HepG2 (cell line): ENCODE measurements around the gene IRS1. TPM values are rescaled to one million over a fixed set of nuclear protein-coding genes. Genes with fewer than 3 reads are reported as not detected.
A peak's percentile ranks its signal among the peaks of the same experiment; 100 is the strongest.

Experiments used
- BRCA1 ChIP-seq: sonication (generic); formaldehyde crosslinking; IDR thresholded peaks from 2 replicates; pipeline ENCODE4 v1.4.0; 2020; ENCODE audit warnings: missing genetic modification reagents
- GABPB1 ChIP-seq: IDR thresholded peaks from 2 replicates; pipeline ENCODE4 v1.6.1; 2016; ENCODE audit warnings: mild to moderate bottlenecking, missing genetic modification reagents, moderate library complexity, missing compliant biosample characterization
- GLI4 ChIP-seq: sonication (generic); formaldehyde crosslinking; IDR thresholded peaks from 2 replicates; pipeline ENCODE4 v1.5.1; 2020; ENCODE audit warnings: missing genetic modification reagents, mild to moderate bottlenecking, moderate library complexity, borderline replicate concordance
- HMG20A ChIP-seq: IDR thresholded peaks from 2 replicates; pipeline ENCODE4 v1.6.1; 2016; ENCODE audit warnings: borderline replicate concordance
- KDM5B ChIP-seq: sonication (generic); formaldehyde crosslinking; IDR thresholded peaks from 2 replicates; pipeline ENCODE4 v1.4.0; 2020; ENCODE audit warnings: missing genetic modification reagents, mild to moderate bottlenecking, borderline replicate concordance
- KLF6 ChIP-seq: IDR thresholded peaks from 2 replicates; pipeline ENCODE4 v1.8.0; 2016; ENCODE audit warnings: missing biosample characterization, missing genetic modification reagents
- MAF1 ChIP-seq: sonication (generic); formaldehyde crosslinking; IDR thresholded peaks from 2 replicates; pipeline ENCODE4 v1.5.0; 2020; ENCODE audit warnings: missing genetic modification reagents, borderline replicate concordance
- MZF1 ChIP-seq: sonication (generic); formaldehyde crosslinking; IDR thresholded peaks from 2 replicates; pipeline ENCODE4 v1.8.1; 2023; ENCODE audit warnings: mild to moderate bottlenecking, missing genetic modification reagents, borderline replicate concordance
- RBFOX2 ChIP-seq: fragments of 200-400 bp; formaldehyde crosslinking; IDR thresholded peaks from 2 replicates; pipeline ENCODE4 v1.6.1; 2017; ENCODE audit warnings: low read depth, mild to moderate bottlenecking, low read length
- RFX5 ChIP-seq: IDR thresholded peaks from 2 replicates; pipeline ENCODE4 v1.6.1; 2011; ENCODE audit warnings: low read depth, low read length, improper control_type of control experiment
- SRY ChIP-seq: sonication (generic); formaldehyde crosslinking; IDR thresholded peaks from 2 replicates; pipeline ENCODE4 v1.8.0; 2022; ENCODE audit warnings: mild to moderate bottlenecking, missing genetic modification reagents
- STAT5B ChIP-seq: sonication (generic); formaldehyde crosslinking; IDR thresholded peaks from 2 replicates; pipeline ENCODE4 v1.4.0; 2020; ENCODE audit warnings: missing genetic modification reagents
- ZNF431 ChIP-seq: sonication (generic); formaldehyde crosslinking; IDR thresholded peaks from 2 replicates; pipeline ENCODE4 v1.9.0; 2022; ENCODE audit warnings: missing genetic modification reagents, low read depth, mild to moderate bottlenecking, borderline replicate concordance
- ZNF652 ChIP-seq: IDR thresholded peaks from 2 replicates; pipeline ENCODE4 v1.6.1; 2016; ENCODE audit warnings: low read depth, borderline replicate concordance
- ZNF746 ChIP-seq: sonication (generic); formaldehyde crosslinking; IDR thresholded peaks from 2 replicates; pipeline ENCODE4 v1.8.0; 2022; ENCODE audit warnings: mild to moderate bottlenecking, missing genetic modification reagents
- polyA plus RNA-seq, 8 experiments: library from polyadenylated mRNA; depleted of rRNA in 3 of 8; stranded (reverse) in 7 of 8; unstranded in 1 of 8; fragments of >200 nt; fragmentation: Illumina TruSeq in 4 of 8; extraction: Trizol in 4 of 8; gene quantifications; 2 replicates each; pipeline versions ENCODE4 v1.2.1 to v1.2.3, GENCODE V29; 2011 to 2016; ENCODE audit warnings: low read depth in 4 of 8, missing spikeins in 1 of 8, mixed read lengths in 1 of 8; ENCODE audit not compliant: insufficient read depth in 1 of 8
- total RNA-seq, 5 experiments: library from RNA; depleted of rRNA; stranded (reverse); fragments of >200 nt; fragmentation: Illumina TruSeq; extraction: Trizol; gene quantifications; 2 replicates each; pipeline ENCODE4 v1.2.3, GENCODE V29; 2016; ENCODE audit warnings: low read depth in 1 of 5
- TF ChIP-seq, protein P1 (sequence below): sonication (generic); formaldehyde crosslinking; IDR thresholded peaks from 2 replicates; pipeline ENCODE4 v1.4.0; 2020; ENCODE audit warnings: mild to moderate bottlenecking, missing genetic modification reagents
- TF ChIP-seq, protein P2 (sequence below): sonication (generic); formaldehyde crosslinking; IDR thresholded peaks from 2 replicates; pipeline ENCODE4 v1.5.1; 2020; ENCODE audit warnings: mild to moderate bottlenecking, missing genetic modification reagents, moderate library complexity
- TF ChIP-seq, protein P3 (sequence below): sonication (generic); formaldehyde crosslinking; IDR thresholded peaks from 2 replicates; pipeline ENCODE4 v1.4.0; 2020; ENCODE audit warnings: missing genetic modification reagents, borderline replicate concordance
- TF ChIP-seq, protein P4 (sequence below): IDR thresholded peaks from 2 replicates; pipeline ENCODE4 v1.6.1; 2016; ENCODE audit warnings: missing compliant biosample characterization, missing genetic modification reagents, borderline replicate concordance
- TF ChIP-seq, protein P5 (sequence below): sonication (generic); formaldehyde crosslinking; IDR thresholded peaks from 2 replicates; pipeline ENCODE4 v1.4.0; 2020; ENCODE audit warnings: mild to moderate bottlenecking, missing genetic modification reagents

IRS1 gene
- total and polyA plus RNA-seq, 2 of the 13 experiments (the other 11 are each of a cell fraction or from before 2014, with no cell fraction given): 8.7 to 9.0 TPM

DNA sequence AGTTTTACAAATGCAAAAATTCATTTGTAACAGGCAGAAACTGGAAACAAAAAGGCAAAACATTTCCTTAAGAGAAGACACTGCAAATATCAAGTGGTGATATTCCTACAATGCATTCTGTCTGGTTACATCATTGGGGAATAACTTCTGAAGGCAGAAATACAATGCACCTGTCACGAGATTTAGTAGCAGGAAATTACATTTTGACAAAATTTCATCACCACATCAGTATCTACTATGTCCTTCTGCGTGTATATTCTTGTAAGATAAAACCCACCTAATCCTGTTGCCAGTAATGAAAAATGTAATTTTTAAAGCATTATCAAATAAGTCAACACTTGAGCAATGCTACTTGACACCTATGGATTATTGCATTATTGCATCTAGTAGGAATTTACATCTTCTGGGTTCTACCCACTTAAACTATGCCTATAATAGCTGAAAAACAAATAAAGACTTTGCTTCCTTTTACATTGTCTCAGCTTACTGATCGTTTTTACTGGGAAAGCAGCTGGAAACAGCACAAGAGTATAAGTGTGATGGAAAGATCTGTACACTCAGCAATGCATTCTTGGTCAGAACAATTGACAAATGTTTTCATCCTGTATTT lies 59.5 kb downstream of the IRS1 start (continued):
- TF ChIP-seq, protein P1, sequence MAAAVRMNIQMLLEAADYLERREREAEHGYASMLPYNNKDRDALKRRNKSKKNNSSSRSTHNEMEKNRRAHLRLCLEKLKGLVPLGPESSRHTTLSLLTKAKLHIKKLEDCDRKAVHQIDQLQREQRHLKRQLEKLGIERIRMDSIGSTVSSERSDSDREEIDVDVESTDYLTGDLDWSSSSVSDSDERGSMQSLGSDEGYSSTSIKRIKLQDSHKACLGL (CRISPR knock-in tag): no peak
- TF ChIP-seq ZNF746 (CRISPR knock-in tag): no peak
- TF ChIP-seq, protein P2, sequence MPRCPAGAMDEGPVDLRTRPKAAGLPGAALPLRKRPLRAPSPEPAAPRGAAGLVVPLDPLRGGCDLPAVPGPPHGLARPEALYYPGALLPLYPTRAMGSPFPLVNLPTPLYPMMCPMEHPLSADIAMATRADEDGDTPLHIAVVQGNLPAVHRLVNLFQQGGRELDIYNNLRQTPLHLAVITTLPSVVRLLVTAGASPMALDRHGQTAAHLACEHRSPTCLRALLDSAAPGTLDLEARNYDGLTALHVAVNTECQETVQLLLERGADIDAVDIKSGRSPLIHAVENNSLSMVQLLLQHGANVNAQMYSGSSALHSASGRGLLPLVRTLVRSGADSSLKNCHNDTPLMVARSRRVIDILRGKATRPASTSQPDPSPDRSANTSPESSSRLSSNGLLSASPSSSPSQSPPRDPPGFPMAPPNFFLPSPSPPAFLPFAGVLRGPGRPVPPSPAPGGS: no peak
- no peak for TF ChIP-seq STAT5B (CRISPR knock-in tag)
- TF ChIP-seq, protein P3, sequence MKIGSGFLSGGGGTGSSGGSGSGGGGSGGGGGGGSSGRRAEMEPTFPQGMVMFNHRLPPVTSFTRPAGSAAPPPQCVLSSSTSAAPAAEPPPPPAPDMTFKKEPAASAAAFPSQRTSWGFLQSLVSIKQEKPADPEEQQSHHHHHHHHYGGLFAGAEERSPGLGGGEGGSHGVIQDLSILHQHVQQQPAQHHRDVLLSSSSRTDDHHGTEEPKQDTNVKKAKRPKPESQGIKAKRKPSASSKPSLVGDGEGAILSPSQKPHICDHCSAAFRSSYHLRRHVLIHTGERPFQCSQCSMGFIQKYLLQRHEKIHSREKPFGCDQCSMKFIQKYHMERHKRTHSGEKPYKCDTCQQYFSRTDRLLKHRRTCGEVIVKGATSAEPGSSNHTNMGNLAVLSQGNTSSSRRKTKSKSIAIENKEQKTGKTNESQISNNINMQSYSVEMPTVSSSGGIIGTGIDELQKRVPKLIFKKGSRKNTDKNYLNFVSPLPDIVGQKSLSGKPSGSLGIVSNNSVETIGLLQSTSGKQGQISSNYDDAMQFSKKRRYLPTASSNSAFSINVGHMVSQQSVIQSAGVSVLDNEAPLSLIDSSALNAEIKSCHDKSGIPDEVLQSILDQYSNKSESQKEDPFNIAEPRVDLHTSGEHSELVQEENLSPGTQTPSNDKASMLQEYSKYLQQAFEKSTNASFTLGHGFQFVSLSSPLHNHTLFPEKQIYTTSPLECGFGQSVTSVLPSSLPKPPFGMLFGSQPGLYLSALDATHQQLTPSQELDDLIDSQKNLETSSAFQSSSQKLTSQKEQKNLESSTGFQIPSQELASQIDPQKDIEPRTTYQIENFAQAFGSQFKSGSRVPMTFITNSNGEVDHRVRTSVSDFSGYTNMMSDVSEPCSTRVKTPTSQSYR: no peak
- no peak for TF ChIP-seq KLF6 (CRISPR knock-in tag)
- TF ChIP-seq MZF1: no peak
- TF ChIP-seq KDM5B: no peak
- no peak for TF ChIP-seq SRY (CRISPR knock-in tag)
- no peak for TF ChIP-seq MAF1 (CRISPR knock-in tag)
- TF ChIP-seq, protein P4, sequence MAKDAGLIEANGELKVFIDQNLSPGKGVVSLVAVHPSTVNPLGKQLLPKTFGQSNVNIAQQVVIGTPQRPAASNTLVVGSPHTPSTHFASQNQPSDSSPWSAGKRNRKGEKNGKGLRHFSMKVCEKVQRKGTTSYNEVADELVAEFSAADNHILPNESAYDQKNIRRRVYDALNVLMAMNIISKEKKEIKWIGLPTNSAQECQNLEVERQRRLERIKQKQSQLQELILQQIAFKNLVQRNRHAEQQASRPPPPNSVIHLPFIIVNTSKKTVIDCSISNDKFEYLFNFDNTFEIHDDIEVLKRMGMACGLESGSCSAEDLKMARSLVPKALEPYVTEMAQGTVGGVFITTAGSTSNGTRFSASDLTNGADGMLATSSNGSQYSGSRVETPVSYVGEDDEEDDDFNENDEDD (CRISPR knock-in tag): no peak
- no peak for TF ChIP-seq ZNF652
- no peak for TF ChIP-seq BRCA1 (CRISPR knock-in tag)
- 0 out of 2 replicates have a peak, but pooled peaks have one; percentile 39 for TF ChIP-seq HMG20A (CRISPR knock-in tag)
- TF ChIP-seq RBFOX2: no peak
- no peak for TF ChIP-seq ZNF431
- TF ChIP-seq, protein P5, sequence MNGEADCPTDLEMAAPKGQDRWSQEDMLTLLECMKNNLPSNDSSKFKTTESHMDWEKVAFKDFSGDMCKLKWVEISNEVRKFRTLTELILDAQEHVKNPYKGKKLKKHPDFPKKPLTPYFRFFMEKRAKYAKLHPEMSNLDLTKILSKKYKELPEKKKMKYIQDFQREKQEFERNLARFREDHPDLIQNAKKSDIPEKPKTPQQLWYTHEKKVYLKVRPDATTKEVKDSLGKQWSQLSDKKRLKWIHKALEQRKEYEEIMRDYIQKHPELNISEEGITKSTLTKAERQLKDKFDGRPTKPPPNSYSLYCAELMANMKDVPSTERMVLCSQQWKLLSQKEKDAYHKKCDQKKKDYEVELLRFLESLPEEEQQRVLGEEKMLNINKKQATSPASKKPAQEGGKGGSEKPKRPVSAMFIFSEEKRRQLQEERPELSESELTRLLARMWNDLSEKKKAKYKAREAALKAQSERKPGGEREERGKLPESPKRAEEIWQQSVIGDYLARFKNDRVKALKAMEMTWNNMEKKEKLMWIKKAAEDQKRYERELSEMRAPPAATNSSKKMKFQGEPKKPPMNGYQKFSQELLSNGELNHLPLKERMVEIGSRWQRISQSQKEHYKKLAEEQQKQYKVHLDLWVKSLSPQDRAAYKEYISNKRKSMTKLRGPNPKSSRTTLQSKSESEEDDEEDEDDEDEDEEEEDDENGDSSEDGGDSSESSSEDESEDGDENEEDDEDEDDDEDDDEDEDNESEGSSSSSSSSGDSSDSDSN (CRISPR knock-in tag): no peak
- no peak for TF ChIP-seq GLI4 (CRISPR knock-in tag)
- TF ChIP-seq RFX5: no peak
- TF ChIP-seq GABPB1 (CRISPR knock-in tag): no peak
